IPS-20b (cell line): ENCODE results near the gene SMPD3.

Experiments
- H3K27ac ChIP-seq: one replicate; pipeline ENCODE4 v1.5.1; 2013; ENCODE audit warnings: low read length
- H3K27me3 ChIP-seq: 2 replicates; pipeline ENCODE4 v1.6.1; 2013; ENCODE audit warnings: mild to moderate bottlenecking, low read length, inconsistent platforms; ENCODE audit not compliant: insufficient read depth
- H3K36me3 ChIP-seq: 2 replicates; pipeline ENCODE4 v1.6.1; 2013; ENCODE audit warnings: low read depth, mild to moderate bottlenecking, inconsistent platforms, low read length, moderate library complexity; ENCODE audit not compliant: insufficient read depth
- H3K4me1 ChIP-seq: 2 replicates; pipeline ENCODE4 v1.6.1; 2013; ENCODE audit warnings: mild to moderate bottlenecking, control low read depth, inconsistent platforms, low read length, moderate library complexity; ENCODE audit not compliant: insufficient read depth
- H3K4me3 ChIP-seq: 2 replicates; pipeline ENCODE4 v1.5.1; 2013; ENCODE audit warnings: mild to moderate bottlenecking, low read length, inconsistent platforms
- H3K9ac ChIP-seq: 2 replicates; pipeline ENCODE4 v1.6.1; 2013; ENCODE audit warnings: low read depth, mild to moderate bottlenecking, inconsistent platforms, low read length, moderate library complexity
- H3K9me3 ChIP-seq: 2 replicates; pipeline ENCODE4 v1.6.1; 2013; ENCODE audit warnings: mild to moderate bottlenecking, low read depth, low read length, inconsistent platforms; ENCODE audit not compliant: insufficient read depth

SMPD3 gene

GRCh38 chr16:68400924-68401460, 47.3 kb downstream of the SMPD3 start:
- H3K9me3 ChIP-seq: no peaks in the 10 kb centered on the region

GRCh38 chr16:68400083-68400923, 48.0 kb downstream of the SMPD3 start:
- Histone ChIP-seq H3K27me3 (no peaks in the 10 kb centered on the region; the same call in 1 of the 2 replicates), H3K4me1 (no peaks in the 10 kb centered on the region; the same call in 1 of the 2 replicates), H3K9me3 (no peaks in the 10 kb centered on the region), H3K27ac (no peak overlapping the region), H3K9ac (no peak overlapping the region), H3K36me3 (no peaks in the 10 kb centered on the region), H3K4me3 (no peak overlapping the region)

More at GRCh38 chr16:68400924-68401460, 47.3 kb downstream of the SMPD3 start:
- no peaks in the 10 kb centered on the region; the same call in 1 of the 2 replicates for H3K4me1 ChIP-seq
- no peak overlapping the region for H3K9ac ChIP-seq
- no peak overlapping the region for H3K27ac ChIP-seq
- no peak overlapping the region for H3K4me3 ChIP-seq
- H3K27me3 ChIP-seq: no peaks in the 10 kb centered on the region; the same call in 1 of the 2 replicates
- H3K36me3 ChIP-seq: no peaks in the 10 kb centered on the region

- Histone ChIP-seq H3K9ac (no peak overlapping the region), H3K27ac (no peak overlapping the region), H3K27me3 (no peaks in the 10 kb centered on the region; the same call in 1 of the 2 replicates), H3K36me3 (no peaks in the 10 kb centered on the region), H3K9me3 (no peaks in the 10 kb centered on the region), H3K4me3 (no peak overlapping the region), H3K4me1 (no peaks in the 10 kb centered on the region; the same call in 1 of the 2 replicates)
These were observed 48.9 kb downstream of the SMPD3 start for GRCh38 chr16:68399456-68399855.

GRCh38 chr16:68397710-68398201, 50.6 kb downstream of the SMPD3 start:
- H3K27me3 ChIP-seq: no peaks in the 10 kb centered on the region; the same call in 1 of the 2 replicates
- H3K4me1 ChIP-seq: no peaks in the 10 kb centered on the region; the same call in 1 of the 2 replicates
- no peaks in the 10 kb centered on the region for H3K9me3 ChIP-seq
- H3K36me3 ChIP-seq: no peaks in the 10 kb centered on the region
- H3K27ac ChIP-seq: no peak overlapping the region
- H3K4me3 ChIP-seq: no peak overlapping the region
- no peak overlapping the region for H3K9ac ChIP-seq

GRCh38 chr16:68396481-68396880, 51.8 kb downstream of the SMPD3 start:
- Histone ChIP-seq H3K4me3 (no peak overlapping the region), H3K36me3 (no peaks in the 10 kb centered on the region), H3K9me3 (no peaks in the 10 kb centered on the region), H3K27ac (no peak overlapping the region), H3K9ac (no peak overlapping the region), H3K4me1 (no peaks in the 10 kb centered on the region; the same call in 1 of the 2 replicates), H3K27me3 (no peaks in the 10 kb centered on the region; the same call in 1 of the 2 replicates)

GRCh38 chr16:68395815-68396214, 52.5 kb downstream of the SMPD3 start:
- no peaks in the 10 kb centered on the region; the same call in 1 of the 2 replicates for H3K27me3 ChIP-seq
- no peak overlapping the region for H3K4me3 ChIP-seq
- no peaks in the 10 kb centered on the region; the same call in 1 of the 2 replicates for H3K4me1 ChIP-seq
- H3K27ac ChIP-seq: no peak overlapping the region
- no peaks in the 10 kb centered on the region for H3K9me3 ChIP-seq
- no peak overlapping the region for H3K9ac ChIP-seq
- no peaks in the 10 kb centered on the region for H3K36me3 ChIP-seq

- Histone ChIP-seq H3K27ac (no peak overlapping the region), H3K9me3 (no peaks in the 10 kb centered on the region), H3K4me1 (no peaks in the 10 kb centered on the region; the same call in 1 of the 2 replicates), H3K9ac (no peak overlapping the region), H3K27me3 (no peaks in the 10 kb centered on the region; the same call in 1 of the 2 replicates), H3K36me3 (no peaks in the 10 kb centered on the region), H3K4me3 (no peak overlapping the region)
These were observed 53.0 kb downstream of the SMPD3 start for GRCh38 chr16:68395167-68395786.

- Histone ChIP-seq H3K27me3 (no peaks in the 10 kb centered on the region; the same call in 1 of the 2 replicates), H3K4me3 (no peak overlapping the region), H3K36me3 (no peaks in the 10 kb centered on the region), H3K4me1 (no peaks in the 10 kb centered on the region; the same call in 1 of the 2 replicates), H3K9ac (no peak overlapping the region), H3K9me3 (no peaks in the 10 kb centered on the region), H3K27ac (no peak overlapping the region)
These were observed 55.0 kb downstream of the SMPD3 start for GRCh38 chr16:68393333-68393732.

- Histone ChIP-seq H3K9me3 (no peaks in the 10 kb centered on the region), H3K4me1 (no peaks in the 10 kb centered on the region; the same call in 1 of the 2 replicates), H3K27ac (no peak overlapping the region)
These were observed 58.4 kb downstream of the SMPD3 start for GRCh38 chr16:68389750-68390371.

GRCh38 chr16:68389006-68389405, 59.3 kb downstream of the SMPD3 start:
- Histone ChIP-seq H3K4me1 (peaks cover 8% of the 10 kb centered on the region), H3K27ac (no peak overlapping the region), H3K27me3 (no peaks in the 10 kb centered on the region), H3K4me3 (no peak overlapping the region), H3K9me3 (no peaks in the 10 kb centered on the region), H3K36me3 (no peaks in the 10 kb centered on the region), H3K9ac (no peak overlapping the region)

More at GRCh38 chr16:68389750-68390371, 58.4 kb downstream of the SMPD3 start:
- Histone ChIP-seq H3K4me3 (no peak overlapping the region), H3K36me3 (no peaks in the 10 kb centered on the region), H3K27me3 (no peaks in the 10 kb centered on the region), H3K9ac (no peak overlapping the region)

- H3K27ac ChIP-seq: no peak overlapping the region
- H3K4me3 ChIP-seq: no peak overlapping the region
- no peaks in the 10 kb centered on the region for H3K36me3 ChIP-seq
- H3K4me1 ChIP-seq: peaks cover 10% of the 10 kb centered on the region
- no peaks in the 10 kb centered on the region for H3K9me3 ChIP-seq
- no peak overlapping the region for H3K9ac ChIP-seq
- no peaks in the 10 kb centered on the region for H3K27me3 ChIP-seq
These were observed 60.2 kb downstream of the SMPD3 start for GRCh38 chr16:68388124-68388523.
